ENCODE results near the gene CABP1.
A peak's percentile ranks its signal among the peaks of the same experiment; 100 is the strongest.

The CABP1 gene

GRCh38 chr12:120690083-120690450 is 49.6 kb downstream of the CABP1 start:
- peak overlapping the region; percentile 99 for H3K4me2 ChIP-seq (ENCODE audit: low read depth, low read length, poor library complexity, severe bottlenecking)
- H3K27me3 ChIP-seq (ENCODE audit: insufficient read depth, low read length, poor library complexity, severe bottlenecking) = no peaks in the 10 kb centered on the region
- H3K9me2 ChIP-seq (replicated peaks; ENCODE audit: low read depth, low read length) = no peaks in the 10 kb centered on the region
- H3K79me2 ChIP-seq (ENCODE audit: insufficient read depth, low read length) = peaks cover 81% of the 10 kb centered on the region
- H2AFZ ChIP-seq (ENCODE audit: low read length) = no peak overlapping the region
- peaks cover 65% of the 10 kb centered on the region for H3K4me1 ChIP-seq (ENCODE audit: insufficient read depth, low read length, poor library complexity, severe bottlenecking)
- H3K36me3 ChIP-seq (ENCODE audit: insufficient read depth, low read length) = peaks cover 22% of the 10 kb centered on the region; the same call in 1 of the 2 replicates
- H4K20me1 ChIP-seq (ENCODE audit: insufficient read depth, low read length, poor library complexity, severe bottlenecking) = peaks cover 75% of the 10 kb centered on the region
- peak overlapping the region; percentile 89 for H3K4me3 ChIP-seq (ENCODE audit: low read length, poor library complexity, severe bottlenecking)
- H3K9me3 ChIP-seq (ENCODE audit: insufficient read depth, low read depth, low read length) = no peaks in the 10 kb centered on the region
- peak overlapping the region; percentile 96 for H3K9ac ChIP-seq (ENCODE audit: low read depth, low read length, poor library complexity, severe bottlenecking)
- TF ChIP-seq CTCF (conservative IDR thresholded peaks at IDR 0.05; ENCODE audit: low read length) (no peak), EZH2phosphoT487 (IDR thresholded peaks at IDR 0.05; ENCODE audit: borderline replicate concordance) (no peak)
- H3F3A ChIP-seq (ENCODE audit: low read depth) = no peaks in the 10 kb centered on the region

GRCh38 chr12:120690978-120691377 is 50.6 kb downstream of the CABP1 start:
- Histone ChIP-seq H3K4me3 (ENCODE audit: low read length, poor library complexity, severe bottlenecking) (peak overlapping the region; percentile 89), H3F3A (ENCODE audit: low read depth) (no peaks in the 10 kb centered on the region), H3K27me3 (ENCODE audit: insufficient read depth, low read length, poor library complexity, severe bottlenecking) (no peaks in the 10 kb centered on the region), H3K4me2 (ENCODE audit: low read depth, low read length, poor library complexity, severe bottlenecking) (peak overlapping the region; percentile 99), H3K9ac (ENCODE audit: low read depth, low read length, poor library complexity, severe bottlenecking) (peak overlapping the region; percentile 96), H3K9me3 (ENCODE audit: insufficient read depth, low read depth, low read length) (no peaks in the 10 kb centered on the region), H3K36me3 (ENCODE audit: insufficient read depth, low read length) (peaks cover 31% of the 10 kb centered on the region; the same call in 1 of the 2 replicates), H3K9me2 (replicated peaks; ENCODE audit: low read depth, low read length) (no peaks in the 10 kb centered on the region), H3K4me1 (ENCODE audit: insufficient read depth, low read length, poor library complexity, severe bottlenecking) (peaks cover 58% of the 10 kb centered on the region), H4K20me1 (ENCODE audit: insufficient read depth, low read length, poor library complexity, severe bottlenecking) (peaks cover 75% of the 10 kb centered on the region), H3K79me2 (ENCODE audit: insufficient read depth, low read length) (peaks cover 81% of the 10 kb centered on the region), H2AFZ (ENCODE audit: low read length) (no peak overlapping the region)
- TF ChIP-seq EZH2phosphoT487 (IDR thresholded peaks at IDR 0.05; ENCODE audit: borderline replicate concordance) = no peak
- TF ChIP-seq CTCF (conservative IDR thresholded peaks at IDR 0.05; ENCODE audit: low read length) = no peak

- Histone ChIP-seq H3K4me1 (ENCODE audit: insufficient read depth, low read length, poor library complexity, severe bottlenecking) (peaks cover 57% of the 10 kb centered on the region), H3K4me3 (ENCODE audit: low read length, poor library complexity, severe bottlenecking) (peak overlapping the region; percentile 89), H3K9me3 (ENCODE audit: insufficient read depth, low read depth, low read length) (no peaks in the 10 kb centered on the region), H3K36me3 (ENCODE audit: insufficient read depth, low read length) (peaks cover 47% of the 10 kb centered on the region), H3K79me2 (ENCODE audit: insufficient read depth, low read length) (peaks cover 75% of the 10 kb centered on the region), H3K9me2 (replicated peaks; ENCODE audit: low read depth, low read length) (no peaks in the 10 kb centered on the region), H2AFZ (ENCODE audit: low read length) (no peak overlapping the region), H3F3A (ENCODE audit: low read depth) (no peaks in the 10 kb centered on the region), H3K9ac (ENCODE audit: low read depth, low read length, poor library complexity, severe bottlenecking) (peak overlapping the region; percentile 96), H3K4me2 (ENCODE audit: low read depth, low read length, poor library complexity, severe bottlenecking) (peak overlapping the region; percentile 99), H4K20me1 (ENCODE audit: insufficient read depth, low read length, poor library complexity, severe bottlenecking) (peaks cover 73% of the 10 kb centered on the region), H3K27me3 (ENCODE audit: insufficient read depth, low read length, poor library complexity, severe bottlenecking) (no peaks in the 10 kb centered on the region)
- no peak for TF ChIP-seq CTCF (conservative IDR thresholded peaks at IDR 0.05; ENCODE audit: low read length)
- no peak for TF ChIP-seq EZH2phosphoT487 (IDR thresholded peaks at IDR 0.05; ENCODE audit: borderline replicate concordance)
Measured at GRCh38 chr12:120692524-120693033, 52.2 kb downstream of the CABP1 start.
